Mesodermal cell (in vitro differentiated cells): Measurements from ENCODE around the gene CITED2.
"Not testable (repeated sequence)": the region's sequence is repeated elsewhere in the genome, so short reads cannot be mapped to it uniquely, and the experiment has no call there.

ENCODE experiments used
- H3K27ac ChIP-seq: 2 replicates; pipeline ENCODE4 v1.7.0; 2013; ENCODE audit warnings: mild to moderate bottlenecking, low read depth, low read length, moderate library complexity; ENCODE audit not compliant: severe bottlenecking
- H3K36me3 ChIP-seq: 2 replicates; pipeline ENCODE4 v1.7.1; 2013; ENCODE audit warnings: mild to moderate bottlenecking, low read length, moderate library complexity; ENCODE audit not compliant: control insufficient read depth, insufficient read depth
- H3K4me1 ChIP-seq: one replicate; pipeline ENCODE4 v1.7.1; 2013; ENCODE audit warnings: mild to moderate bottlenecking, low read length; ENCODE audit not compliant: insufficient read depth, control insufficient read depth, poor library complexity, severe bottlenecking
- H3K4me3 ChIP-seq: 2 replicates; pipeline ENCODE4 v1.7.0; 2013; ENCODE audit warnings: low read length, control low read depth, mild to moderate bottlenecking; ENCODE audit not compliant: insufficient read depth, poor library complexity, severe bottlenecking; ENCODE audit errors: extremely low read depth
- H3K9me3 ChIP-seq: 2 replicates; pipeline ENCODE4 v1.7.1; 2013; ENCODE audit warnings: mild to moderate bottlenecking, low read length, moderate library complexity; ENCODE audit not compliant: control insufficient read depth
- WGBS, 2 experiments: methylation state at CpG; one replicate each; pipeline ENCODE4 v1.1.5; 2013; ENCODE audit warnings: missing lambda C conversion rate in 2 of 2; ENCODE audit not compliant: insufficient coverage in 2 of 2; 5-methylcytosine and 5-hydroxymethylcytosine counted together

Gene CITED2

DNA sequence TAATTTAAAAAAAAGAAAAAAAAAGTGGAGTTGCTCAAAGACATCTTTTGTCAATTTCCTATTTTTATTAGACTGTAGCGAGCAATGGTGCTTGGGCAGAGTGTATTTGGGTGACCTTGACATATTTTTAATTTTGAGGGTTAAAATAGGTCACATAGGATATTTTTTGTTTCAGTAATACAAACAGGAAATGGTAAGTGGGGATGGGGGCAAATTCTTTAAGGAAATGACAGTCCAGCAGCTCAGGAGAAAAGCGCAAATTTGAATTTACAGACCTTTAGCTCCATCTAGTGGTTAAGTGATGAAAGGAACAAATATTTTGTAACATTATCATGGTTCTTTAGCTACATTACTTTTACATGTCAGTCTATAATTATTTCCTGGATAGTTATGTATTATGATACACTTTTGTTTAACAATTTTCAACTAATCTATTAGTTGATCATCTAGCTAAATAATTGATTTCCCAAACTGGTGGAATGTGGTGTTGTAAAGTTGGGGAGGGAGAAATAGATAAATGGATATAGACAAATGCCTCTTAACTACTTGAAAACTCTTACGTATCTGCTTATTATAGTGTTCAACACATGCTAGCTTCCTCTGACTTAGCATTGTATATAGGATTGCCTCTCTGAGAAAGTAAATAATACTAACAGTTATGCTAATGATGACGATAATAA, 10.0 kb downstream of the CITED2 start:
- WGBS, 2 experiments, result 100% methylated on average over 2 of the region's 4 CpGs; no CpG with 5 or more reads in 1 of the 2 experiments
- Histone ChIP-seq H3K4me1 (peaks cover 15% of the 10 kb centered on the region), H3K36me3 (no peaks in the 10 kb centered on the region), H3K27ac (no peak overlapping the region), H3K9me3 (no peaks in the 10 kb centered on the region), H3K4me3 (no peak overlapping the region)

DNA sequence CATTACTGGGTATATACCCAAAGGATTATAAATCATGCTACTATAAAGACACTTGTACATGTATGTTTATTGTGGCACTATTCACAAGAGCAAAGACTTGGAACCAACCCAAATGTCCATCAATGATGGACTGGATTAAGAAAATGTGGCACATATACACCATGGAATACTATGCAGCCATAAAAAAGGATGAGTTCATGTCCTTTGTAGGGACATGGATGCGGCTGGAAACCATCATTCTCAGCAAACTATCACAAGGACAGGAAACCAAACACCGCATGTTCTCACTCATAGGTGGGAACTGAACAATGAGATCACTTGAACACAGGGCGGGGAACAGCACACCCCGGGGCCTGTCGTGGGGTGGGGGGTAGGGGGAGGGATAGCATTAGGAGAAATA, 10.7 kb downstream of the CITED2 start:
- not testable (repeated sequence) for H3K4me1 ChIP-seq, H3K4me3 ChIP-seq, H3K9me3 ChIP-seq, H3K36me3 ChIP-seq, H3K27ac ChIP-seq
- 97% methylated on average over 4 of the region's 5 CpGs; no CpG with 5 or more reads in 1 of the 2 experiments for WGBS, 2 experiments

DNA sequence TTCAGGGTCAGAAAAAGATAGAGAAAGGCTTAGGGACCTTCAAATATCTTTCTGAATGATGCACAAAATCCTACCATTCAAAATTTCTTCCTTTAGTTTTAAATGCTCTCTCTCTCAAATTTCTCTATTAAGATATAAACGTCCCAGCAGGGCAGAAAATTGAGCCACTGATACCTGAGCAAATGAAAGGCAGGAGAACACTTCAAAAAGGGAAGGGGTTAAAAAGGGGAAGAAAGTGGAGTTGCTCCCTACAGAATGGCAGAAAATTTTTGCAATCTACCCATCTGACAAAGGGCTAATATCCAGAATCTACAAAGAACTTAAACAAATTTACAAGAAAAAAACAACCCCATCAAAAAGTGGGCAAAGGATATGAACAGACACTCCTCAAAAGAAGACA, 11.3 kb downstream of the CITED2 start:
- not testable (repeated sequence) for H3K27ac ChIP-seq, H3K36me3 ChIP-seq, H3K9me3 ChIP-seq, H3K4me3 ChIP-seq, H3K4me1 ChIP-seq
- no CpG with 5 or more reads among the region's 1 CpG for WGBS, 2 experiments

DNA sequence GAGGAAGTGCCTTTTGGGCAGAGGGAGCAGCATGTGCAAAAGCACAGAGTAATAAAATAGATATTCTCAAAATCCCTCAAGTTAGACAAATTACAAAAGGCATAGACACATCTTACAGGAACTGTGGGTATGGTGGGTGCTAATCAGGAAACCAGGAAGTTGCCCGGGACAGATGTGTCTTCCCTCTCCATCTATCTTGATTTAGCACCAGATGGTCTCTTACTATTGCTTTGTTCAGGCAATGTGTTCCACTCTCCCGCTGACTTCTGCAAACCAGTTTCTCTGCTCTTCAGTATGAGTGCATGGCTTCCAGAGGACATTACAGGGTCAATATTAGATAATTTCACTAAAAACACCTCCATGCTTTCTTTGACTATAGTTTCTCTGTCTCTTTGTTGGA, 13.2 kb downstream of the CITED2 start:
- 80 to 89% methylated on average over 1 to 2 of the region's 2 CpGs for WGBS, 2 experiments
- no peaks in the 10 kb centered on the region for H3K4me1 ChIP-seq
- no peak overlapping the region for H3K4me3 ChIP-seq
- H3K9me3 ChIP-seq, result no peaks in the 10 kb centered on the region
- no peaks in the 10 kb centered on the region for H3K36me3 ChIP-seq
- H3K27ac ChIP-seq, result no peak overlapping the region

DNA sequence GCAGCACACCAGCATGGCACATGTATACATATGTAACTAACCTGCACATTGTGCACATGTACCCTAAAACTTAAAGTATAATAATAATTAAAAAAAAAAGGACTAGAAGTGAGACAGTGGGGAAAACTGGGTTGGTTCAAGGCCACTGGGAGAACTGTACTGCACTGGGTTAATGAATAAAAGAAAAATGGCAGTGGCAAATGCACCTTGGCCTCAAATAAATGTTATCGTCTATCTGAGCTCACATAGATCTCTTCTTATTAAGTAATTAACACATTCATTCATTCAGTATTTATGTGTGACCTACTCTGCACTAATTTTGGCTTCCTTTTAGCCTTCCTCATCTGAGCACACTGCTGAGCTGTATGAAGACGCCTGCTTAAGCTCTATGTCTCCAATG, 17.5 kb downstream of the CITED2 start:
- H3K9me3 ChIP-seq, result no peaks in the 10 kb centered on the region
- 75 to 90% methylated on average over 2 of the region's 2 CpGs for WGBS, 2 experiments
- H3K27ac ChIP-seq, result no peak overlapping the region
- H3K4me1 ChIP-seq, result no peaks in the 10 kb centered on the region
- no peaks in the 10 kb centered on the region for H3K36me3 ChIP-seq
- no peak overlapping the region for H3K4me3 ChIP-seq

DNA sequence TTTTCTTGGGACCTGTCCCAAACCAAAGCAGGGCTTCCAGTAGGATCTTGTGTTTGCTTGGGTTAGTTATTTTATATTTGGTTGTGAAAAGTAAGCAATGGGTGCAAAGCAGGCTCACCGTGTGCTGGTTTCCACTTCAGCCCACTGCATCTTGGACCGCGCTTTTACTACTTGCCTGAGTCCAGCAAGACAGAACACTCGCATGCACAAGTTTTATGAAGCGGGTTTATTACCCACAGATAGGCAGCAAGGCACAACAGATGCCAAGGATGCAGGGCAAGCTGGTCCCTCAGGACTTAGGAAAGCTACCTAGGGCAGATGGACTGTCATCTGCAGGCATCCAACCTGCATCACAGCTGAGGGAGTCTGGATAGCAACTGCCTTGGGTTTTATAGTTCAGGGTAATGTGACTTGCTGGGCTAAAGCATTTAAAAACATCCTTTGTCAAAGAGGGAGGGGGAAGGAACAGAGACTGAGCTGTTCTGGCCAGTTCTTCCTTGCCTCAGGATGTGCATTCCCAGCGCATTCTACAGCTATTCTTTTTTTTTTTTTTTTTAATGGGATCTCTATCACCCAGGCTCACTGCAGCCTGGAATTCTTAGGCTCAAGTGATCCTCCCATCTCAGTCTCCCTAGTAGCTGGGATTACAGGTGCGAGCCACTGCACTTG, 18.5 kb downstream of the CITED2 start:
- WGBS, 2 experiments, result 93 to 98% methylated on average over 5 to 6 of the region's 7 CpGs
- Histone ChIP-seq H3K4me1 (no peaks in the 10 kb centered on the region), H3K9me3 (no peaks in the 10 kb centered on the region), H3K4me3 (no peak overlapping the region), H3K36me3 (no peaks in the 10 kb centered on the region), H3K27ac (no peak overlapping the region)

DNA sequence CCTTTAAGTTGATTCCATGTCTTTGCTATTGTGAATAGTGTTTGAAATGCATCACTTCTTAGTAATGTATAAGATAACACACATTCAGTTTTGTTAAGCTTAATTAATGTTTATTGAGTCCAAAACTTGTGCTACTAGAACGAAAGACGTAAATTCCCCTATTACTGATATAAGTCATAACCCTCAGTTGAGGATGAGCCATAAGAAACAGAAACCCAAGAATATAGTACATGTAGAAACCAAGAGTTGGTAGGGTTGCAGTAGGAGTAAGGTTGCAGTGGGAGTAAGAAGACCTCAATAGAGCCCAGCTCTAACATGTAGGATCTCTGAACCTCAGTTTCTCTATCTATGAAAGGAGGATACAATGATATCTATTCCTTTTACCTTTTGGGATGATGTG, 19.3 kb downstream of the CITED2 start:
- Histone ChIP-seq H3K27ac (no peak overlapping the region), H3K36me3 (no peaks in the 10 kb centered on the region), H3K9me3 (no peaks in the 10 kb centered on the region), H3K4me1 (no peaks in the 10 kb centered on the region), H3K4me3 (no peak overlapping the region)
- WGBS, 2 experiments, result no CpG with 5 or more reads among the region's 2 CpGs

DNA sequence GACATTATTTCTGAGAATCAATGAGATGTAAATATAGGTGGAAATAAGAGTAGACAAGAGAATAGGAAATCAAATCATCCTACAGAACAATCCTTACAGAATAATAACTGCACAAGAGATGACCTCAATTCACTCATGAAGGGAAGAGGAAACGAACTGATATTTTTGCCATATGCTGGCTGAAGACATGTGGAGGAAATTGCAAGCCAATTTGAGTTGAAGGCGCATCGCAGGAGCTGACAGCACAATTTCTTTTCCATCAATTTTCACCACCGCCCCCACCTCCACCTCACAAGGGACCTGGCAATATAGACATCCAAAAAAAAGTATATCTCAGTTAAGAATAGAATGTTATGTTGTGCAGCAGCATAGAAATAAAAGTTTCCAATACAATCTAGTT, 20.3 kb downstream of the CITED2 start:
- H3K27ac ChIP-seq, result no peak overlapping the region
- no peaks in the 10 kb centered on the region for H3K4me1 ChIP-seq
- H3K4me3 ChIP-seq, result no peak overlapping the region
- H3K36me3 ChIP-seq, result no peaks in the 10 kb centered on the region
- no peaks in the 10 kb centered on the region for H3K9me3 ChIP-seq
- WGBS, 2 experiments, result no CpG with 5 or more reads among the region's 4 CpGs

DNA sequence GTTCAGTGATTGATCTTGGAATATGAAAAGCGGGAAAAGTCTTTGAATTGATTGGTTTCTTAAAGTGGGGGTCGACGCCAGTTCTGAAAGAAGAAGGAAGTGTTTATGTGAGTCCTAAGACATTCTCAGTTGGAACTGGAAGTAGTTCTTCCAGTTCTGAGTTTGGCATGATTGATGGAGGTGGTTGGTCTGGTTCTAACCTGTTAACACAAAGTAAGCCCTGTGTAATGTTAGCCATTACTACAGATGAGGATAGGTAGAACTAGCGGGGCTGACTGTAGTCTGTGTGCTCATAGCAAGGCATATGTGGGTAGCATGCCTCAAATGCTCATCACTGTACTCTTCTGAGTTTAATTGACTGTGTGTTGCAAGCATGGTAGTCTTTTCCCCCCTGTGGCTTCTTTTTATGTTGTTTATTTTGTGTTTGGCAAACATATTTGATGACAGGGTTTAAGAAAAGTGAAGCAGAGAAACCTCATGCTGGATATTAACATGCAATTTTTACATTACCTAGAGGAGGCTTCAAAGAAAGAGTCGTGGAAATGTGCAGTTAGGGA, 24.9 kb downstream of the CITED2 start:
- no peaks in the 10 kb centered on the region for H3K36me3 ChIP-seq
- WGBS, 2 experiments, result 73% methylated on average over 2 to 3 of the region's 5 CpGs
- H3K27ac ChIP-seq, result no peak overlapping the region
- no peak overlapping the region for H3K4me3 ChIP-seq
- H3K4me1 ChIP-seq, result no peaks in the 10 kb centered on the region
- no peaks in the 10 kb centered on the region for H3K9me3 ChIP-seq

DNA sequence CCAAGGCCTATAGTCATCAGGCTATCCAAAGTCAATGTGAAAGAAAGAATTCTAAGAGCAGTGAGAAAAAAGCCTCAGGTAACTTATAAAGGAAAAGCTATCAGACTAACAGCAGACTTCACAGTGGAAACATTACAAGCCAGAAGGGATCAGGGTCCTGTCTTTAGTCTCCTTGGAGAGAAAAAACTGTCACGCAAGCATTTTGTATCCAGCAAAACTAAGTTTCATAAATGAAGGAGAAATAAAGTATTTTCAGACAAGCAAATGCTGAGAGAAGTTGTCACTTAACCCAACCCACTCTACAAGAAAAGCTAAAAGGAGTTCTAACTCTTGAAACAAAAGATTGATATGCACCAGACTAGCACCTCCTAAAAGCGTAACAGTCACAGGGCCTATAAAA, 28.1 kb downstream of the CITED2 start:
- H3K27ac ChIP-seq, result no peak overlapping the region
- no peaks in the 10 kb centered on the region for H3K36me3 ChIP-seq
- H3K9me3 ChIP-seq, result no peaks in the 10 kb centered on the region
- H3K4me1 ChIP-seq, result peaks cover 5% of the 10 kb centered on the region
- 100% methylated on average over 1 of the region's 2 CpGs for WGBS, 2 experiments
- H3K4me3 ChIP-seq, result no peak overlapping the region
